Occipital lobe (tissue), 2 donors: ENCODE results near the gene BCAS1. TPM values are rescaled to one million over a fixed set of nuclear protein-coding genes. Genes with fewer than 3 reads are reported as not detected.
"Not testable (repeated sequence)": the region's sequence is repeated elsewhere in the genome, so short reads cannot be mapped to it uniquely, and the experiment has no call there.

Source experiments
- DNase-seq: peaks from one replicate; lab custom pipeline; 2025; lab: John Stamatoyannopoulos, UW
- total RNA-seq: library from RNA; depleted of rRNA; stranded (reverse); fragments of >200 nt; gene quantifications from one replicate; pipeline ENCODE4 v1.2.3, GENCODE V29; 2014

BCAS1 gene
- total RNA-seq, 1 donor from 2014 or later, result 3.0 TPM

DNA sequence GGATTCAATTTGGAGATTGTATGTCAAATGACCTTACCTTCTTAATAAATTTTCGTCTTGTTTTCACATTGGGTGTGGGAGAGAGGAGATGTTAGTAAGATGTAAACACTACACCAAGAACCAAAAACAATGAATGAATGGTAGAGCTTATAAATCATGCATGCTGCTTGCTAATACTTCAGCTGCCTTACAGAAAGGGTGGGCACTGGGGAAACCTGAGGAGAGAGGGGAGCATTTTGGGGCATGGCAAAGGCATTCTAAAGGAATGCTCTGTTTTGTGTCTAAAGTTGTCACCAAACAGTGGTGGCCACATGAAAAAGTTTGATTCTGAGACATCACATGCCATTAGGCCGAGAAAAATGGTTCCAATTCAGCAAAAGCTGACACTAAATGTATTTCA is 80.4 kb downstream of the BCAS1 start:
- no peak for DNase-seq

DNA sequence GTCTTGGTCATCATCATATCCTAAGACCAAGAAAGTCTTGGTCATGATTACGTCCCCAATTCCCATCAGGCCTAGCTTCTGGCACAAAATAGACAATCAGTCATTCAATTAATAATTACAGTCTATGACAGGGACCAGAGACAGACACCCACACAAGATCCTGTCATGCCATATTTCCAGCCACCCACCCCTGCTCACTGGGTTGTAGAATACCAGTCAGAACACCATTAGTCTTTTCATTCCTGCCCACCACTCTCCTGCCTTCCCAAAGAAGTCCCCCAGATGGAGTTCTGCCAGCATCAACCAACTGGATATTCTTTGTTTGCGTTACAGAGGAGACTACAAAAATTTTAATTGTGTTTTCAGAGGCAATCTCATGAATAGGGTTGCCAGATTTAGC is 81.0 kb downstream of the BCAS1 start:
- DNase-seq, result no peak

DNA sequence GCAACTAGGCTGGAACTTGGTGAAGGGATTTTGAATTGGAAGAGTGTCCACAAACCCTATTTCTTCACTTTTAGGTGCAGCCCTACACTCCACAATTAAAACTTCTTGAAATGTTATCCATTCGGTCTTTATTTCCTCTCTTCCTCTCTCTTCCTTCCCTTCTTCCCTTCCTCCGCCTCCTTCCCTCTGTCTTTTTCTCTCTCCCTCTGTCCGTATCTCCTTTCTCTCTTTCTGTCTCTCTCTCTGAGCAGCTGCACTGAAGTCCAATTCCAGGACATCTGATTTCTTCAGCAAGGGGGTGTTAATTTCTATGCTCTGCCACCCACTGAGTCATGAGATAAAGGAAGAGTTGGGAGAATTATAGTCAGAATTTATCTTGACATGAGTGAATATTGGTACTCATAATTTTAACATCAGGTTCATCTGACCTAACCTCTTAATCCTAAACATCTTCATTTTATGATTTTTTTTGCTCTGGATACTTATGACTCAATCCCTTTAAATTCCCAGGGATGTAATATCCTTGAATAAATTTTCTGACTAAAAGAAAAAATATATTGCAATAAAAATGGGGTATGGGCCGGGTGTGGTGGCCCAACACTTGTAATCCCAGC is 84.2 kb downstream of the BCAS1 start:
- no peak for DNase-seq

DNA sequence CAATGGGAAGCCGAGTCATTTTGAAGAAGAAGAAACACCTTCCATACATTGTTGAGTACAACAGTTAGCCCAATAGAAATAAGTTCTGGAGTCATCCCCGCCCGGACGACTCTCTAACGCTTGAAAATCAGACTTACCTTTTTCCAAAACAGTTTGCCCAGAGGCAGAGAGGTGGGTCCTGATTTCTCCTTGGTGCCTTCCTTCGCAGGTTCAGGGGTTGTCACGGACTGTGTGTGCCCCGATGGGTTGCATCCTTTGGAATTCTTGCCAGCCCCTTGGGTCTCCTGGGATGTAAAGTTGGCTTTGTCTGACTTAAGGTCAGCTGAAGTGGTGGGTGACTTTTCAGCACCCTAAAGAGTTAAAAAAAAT is 85.3 kb downstream of the BCAS1 start:
- no peak for DNase-seq

DNA sequence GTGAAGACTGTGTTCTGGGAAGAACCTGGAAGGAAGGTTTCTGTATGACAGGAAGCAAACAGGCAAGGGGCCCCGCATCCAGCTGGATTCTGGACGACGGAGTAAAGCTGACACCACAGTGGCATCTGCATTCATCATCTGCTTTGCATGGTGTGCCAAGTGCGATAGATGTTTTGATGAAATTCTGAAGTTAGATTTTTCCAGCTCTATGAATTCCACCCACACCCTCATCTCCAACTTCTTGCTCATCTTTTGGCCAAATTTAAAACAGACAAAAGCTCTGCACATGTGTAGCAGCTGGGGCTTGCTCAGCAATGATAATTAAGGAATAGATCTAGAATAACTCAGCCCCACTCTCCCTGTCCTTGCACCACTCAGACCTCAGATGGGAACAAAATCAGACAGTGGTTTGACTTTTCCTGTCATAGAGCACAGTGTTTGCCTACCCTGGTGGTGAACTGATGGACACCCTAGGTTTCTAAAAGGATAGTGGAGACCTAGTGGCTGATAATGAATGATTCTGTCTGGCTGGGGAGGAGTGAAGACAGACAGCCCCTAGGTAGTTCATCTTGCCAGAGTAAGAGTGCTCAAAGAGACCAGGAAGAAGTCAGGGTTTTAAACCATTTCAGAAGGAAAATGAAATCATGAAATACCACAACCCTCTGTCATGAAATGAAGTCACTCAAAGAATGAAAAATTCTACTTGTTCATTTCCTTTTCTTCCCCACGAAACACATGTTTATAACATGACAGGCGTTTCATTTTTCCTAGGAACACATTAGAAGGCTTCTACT is 85.8 kb downstream of the BCAS1 start:
- no peak for DNase-seq

DNA sequence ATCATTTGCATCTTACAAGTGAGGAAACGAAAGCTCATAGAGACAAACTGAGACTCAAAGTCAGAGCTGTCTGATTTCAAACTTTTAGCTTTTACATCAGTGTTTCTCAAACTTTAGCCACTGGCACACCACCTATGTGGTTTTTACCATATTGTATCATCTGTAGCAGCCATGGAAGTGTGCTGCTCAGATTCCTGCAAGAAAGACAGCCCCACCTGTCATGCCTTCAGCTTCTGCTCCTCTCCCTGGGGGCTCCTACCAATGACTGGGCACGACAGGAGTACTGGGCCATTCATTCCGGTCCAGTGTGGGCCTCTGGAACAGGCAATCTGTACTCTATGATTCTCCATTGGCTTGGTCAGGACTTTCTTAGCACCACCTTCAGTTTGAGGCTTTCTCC is 87.0 kb downstream of the BCAS1 start:
- no peak for DNase-seq

DNA sequence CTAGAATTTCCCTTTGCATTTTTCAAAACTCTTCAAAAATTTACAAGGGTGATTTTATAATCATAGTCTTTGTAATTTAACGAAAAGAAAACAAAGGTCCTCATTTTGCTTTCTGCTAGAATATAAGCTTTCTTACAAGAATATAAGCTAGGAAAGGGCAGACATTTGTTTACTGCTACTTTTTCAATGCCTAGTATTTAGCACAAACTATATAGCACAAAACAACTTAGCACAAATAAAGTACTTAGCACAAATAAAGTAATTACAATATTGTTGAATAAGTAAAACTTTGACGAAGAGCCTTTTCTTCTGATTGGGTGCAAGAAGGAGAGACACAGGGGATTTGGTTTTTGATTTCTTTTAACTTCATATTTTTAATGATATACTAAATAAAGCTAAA is 87.8 kb downstream of the BCAS1 start:
- DNase-seq, result no peak

DNA sequence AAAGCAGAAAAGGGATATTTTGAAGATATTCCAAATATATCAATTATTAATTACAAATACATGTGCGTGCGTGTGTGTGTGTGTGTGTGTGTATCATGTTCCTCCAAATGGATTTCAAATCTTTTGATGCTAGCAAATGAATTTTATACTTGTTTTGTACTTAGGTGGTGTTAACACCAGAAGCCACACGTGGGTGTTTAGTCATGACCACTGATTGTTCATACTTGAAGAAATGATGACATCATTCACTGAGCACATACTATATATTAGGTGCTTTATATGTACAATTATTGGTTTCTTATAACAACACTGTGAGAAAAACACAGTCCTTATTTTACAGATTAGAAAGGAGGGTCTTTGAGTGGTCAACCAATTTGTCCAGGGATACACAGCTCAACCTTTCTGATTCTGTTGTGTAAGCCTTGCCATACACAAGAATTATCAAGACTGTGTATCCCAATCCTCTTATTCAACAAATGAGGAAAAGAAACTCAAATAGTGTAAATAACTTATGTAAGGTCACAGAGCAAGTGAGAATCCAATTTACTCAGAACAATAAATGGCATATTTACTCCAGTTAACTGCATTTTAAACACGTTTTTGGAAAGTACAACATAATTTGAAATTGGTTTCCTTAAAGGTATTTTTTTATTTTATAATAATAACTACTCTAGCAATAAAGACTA is 88.5 kb downstream of the BCAS1 start:
- no peak for DNase-seq

DNA sequence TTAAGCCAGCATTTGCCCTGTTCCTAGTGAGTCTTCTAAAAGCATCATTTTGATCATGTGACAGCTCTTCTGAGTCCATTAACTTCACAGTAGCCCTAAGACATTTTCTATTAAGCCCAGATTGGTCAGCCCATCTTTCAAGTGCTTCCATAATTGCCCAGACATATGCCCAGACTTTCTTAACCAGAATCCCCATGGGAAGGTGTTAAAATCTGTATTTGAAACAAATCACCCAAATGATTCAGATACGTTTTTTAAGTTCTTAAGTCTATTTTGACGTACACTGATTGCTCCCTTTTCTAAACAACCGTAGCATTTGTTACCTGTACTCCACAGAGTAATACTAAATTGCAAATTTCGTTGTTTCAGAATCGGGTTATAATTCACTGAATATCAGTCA is 89.3 kb downstream of the BCAS1 start:
- DNase-seq, result no peak

DNA sequence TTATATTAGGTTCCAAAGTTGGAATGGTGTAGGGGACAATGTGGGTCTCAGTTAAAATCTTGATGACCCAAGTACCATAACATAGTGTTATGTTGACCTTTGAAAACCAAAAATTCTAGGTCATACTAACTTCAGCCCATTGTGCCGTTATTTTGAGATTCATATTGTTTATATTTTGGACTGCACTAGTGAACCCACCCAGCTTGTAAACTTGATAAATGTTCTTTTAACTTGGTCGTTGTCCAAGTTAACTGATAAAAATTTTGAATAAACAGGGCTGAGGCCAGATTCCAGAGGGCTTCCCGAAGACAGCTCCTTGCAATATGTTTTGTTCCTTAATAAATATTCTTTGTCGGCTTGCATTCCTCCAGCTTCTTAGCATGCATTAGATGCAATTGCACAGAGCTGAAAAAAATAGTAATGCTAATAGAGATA is 90.3 kb downstream of the BCAS1 start:
- no peak for DNase-seq

DNA sequence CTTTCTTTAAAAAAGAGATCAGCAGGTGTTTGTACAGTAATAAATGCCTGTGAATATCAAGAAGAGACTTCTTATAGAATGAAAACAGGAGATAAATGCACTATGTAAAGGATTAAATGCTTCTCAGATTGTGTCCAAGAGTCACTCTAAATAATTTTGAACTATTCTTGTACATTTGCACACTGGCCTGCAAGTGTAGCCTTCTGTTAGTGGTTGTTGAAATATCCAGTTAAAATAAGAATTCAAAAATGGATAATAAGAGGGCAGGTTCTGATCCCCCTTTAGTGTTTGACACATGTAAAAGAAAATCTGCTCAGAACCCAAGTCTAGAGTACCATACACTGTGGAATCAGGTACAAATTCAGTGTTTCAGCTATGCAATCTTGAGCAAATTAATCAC is 91.9 kb downstream of the BCAS1 start:
- no peak for DNase-seq

DNA sequence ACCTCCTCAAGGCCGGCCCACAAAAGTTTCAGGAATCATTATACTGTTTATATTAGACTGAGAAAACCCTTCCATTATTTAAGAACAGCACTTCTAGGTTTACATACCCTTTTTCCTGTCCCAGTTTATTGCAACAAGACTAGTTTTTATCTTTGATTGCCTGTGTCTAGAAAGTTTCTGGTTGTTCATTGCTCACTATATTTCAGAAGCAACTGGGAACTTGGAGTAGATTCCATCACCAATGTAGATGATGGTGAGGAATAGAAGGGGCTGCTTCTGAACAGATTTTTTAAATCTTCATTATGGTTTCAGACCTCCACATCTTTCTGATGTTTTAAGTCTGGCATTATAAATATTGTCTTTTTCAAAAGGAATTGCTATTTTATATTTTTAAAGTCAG is 93.0 kb downstream of the BCAS1 start:
- DNase-seq, result no peak

GRCh38 chr20:53975761-53976160 is 94.6 kb downstream of the BCAS1 start:
- DNase-seq, result no peak

DNA sequence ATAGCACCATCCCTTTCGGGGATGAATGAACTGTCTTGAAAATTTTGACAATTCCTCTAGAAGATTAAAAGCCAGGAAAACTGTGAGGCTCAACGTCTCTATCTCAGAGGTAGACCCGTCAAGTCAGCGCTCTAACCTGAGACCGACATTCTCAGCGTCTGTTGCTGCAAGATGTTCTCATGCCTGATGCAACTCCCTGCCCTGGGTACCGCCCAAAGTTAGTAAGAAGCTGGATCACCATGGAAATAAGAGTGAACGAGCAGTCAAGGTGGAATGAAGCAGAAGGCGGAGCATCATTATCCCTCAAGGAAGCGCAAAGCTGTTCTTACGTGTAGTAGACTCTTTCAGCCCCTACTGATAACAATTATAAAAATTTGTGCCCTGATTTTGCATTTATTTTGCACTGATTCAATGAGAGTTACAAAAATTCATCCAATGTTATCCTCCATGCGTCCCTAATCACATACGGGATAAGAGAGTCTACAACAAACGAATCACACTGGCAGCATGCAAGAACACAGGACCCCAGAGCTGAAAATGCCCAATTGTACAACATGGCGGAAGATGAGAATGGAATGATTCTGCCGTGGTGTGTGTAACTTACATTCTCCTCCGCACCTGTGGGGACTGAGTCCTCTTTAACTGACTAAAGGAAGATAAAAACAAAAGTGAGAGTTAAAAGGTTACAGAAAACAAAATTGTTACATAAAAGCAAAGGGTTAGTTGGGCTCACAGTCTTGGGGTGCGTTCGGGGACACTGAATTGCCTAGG is 95.4 kb downstream of the BCAS1 start:
- no peak for DNase-seq

DNA sequence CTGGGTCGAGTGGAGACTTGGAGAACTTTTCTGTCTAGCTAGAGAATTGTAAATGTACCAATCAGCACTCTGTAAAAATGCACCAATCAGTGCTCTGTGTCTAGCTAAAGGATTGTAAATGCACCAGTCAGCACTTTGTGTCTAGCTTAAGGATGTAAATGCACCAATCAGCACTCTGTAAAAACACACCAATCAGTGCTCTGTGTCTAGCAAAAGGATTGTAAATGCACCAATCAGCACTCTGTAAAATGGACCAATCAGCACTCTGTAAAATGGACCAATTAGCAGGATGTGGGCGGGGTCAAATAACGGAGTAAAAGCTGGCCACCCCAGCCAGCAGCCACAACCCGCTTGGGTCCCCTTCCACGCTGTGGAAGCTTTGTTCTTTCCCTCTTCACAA is 96.5 kb downstream of the BCAS1 start:
- not testable (repeated sequence) for DNase-seq

DNA sequence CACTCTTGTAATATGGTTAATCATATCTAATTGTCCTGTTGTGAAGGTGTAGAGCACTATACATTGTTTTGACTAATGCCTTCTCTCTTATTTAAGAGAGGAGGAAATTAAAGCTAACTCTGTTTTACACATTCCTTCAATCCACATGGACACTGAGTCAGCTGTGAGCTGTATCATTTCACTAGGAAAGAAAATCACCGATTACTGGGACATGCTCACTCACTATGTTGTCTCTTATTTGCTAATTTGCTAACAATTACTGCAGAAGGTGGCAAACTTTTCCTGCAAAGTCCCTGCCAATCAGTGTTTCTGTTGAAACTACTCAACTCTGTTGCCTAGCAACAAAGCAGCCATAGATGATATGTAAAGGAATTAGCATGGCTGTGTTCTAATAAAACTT is 98.2 kb downstream of the BCAS1 start:
- DNase-seq, result no peak

- no peak for DNase-seq
Measured at GRCh38 chr20:53971096-53971683, 99.2 kb downstream of the BCAS1 start.

GRCh38 chr20:53970232-53970631 is 100.2 kb downstream of the BCAS1 start:
- DNase-seq, result no peak

GRCh38 chr20:53967527-53967926 is 102.9 kb downstream of the BCAS1 start:
- no peak for DNase-seq

GRCh38 chr20:53966774-53967398 is 103.5 kb downstream of the BCAS1 start:
- DNase-seq, result no peak
